BE2C (cell line): Measurements from ENCODE around the gene CBLN1.

Experiments
- DNase-seq: peaks from one replicate; pipeline ENCODE4 v3.0.0-alpha.2; 2020
- H3K27me3 ChIP-seq: fragments of 250-450 bp; sonication (Bioruptor Pico); 2 replicates; pipeline ENCODE4 v1.5.1; 2020; ENCODE audit warnings: mild to moderate bottlenecking
- H3K36me3 ChIP-seq: fragments of 250-450 bp; sonication (Bioruptor Pico); 2 replicates; pipeline ENCODE4 v1.5.1; 2020; ENCODE audit warnings: mild to moderate bottlenecking
- H3K4me1 ChIP-seq: fragments of 250-450 bp; sonication (Bioruptor Pico); 2 replicates; pipeline ENCODE4 v1.5.1; 2020
- H3K4me3 ChIP-seq: 2 replicates; pipeline ENCODE4 v1.5.1; 2011; ENCODE audit warnings: low read depth, low read length
- H3K9me3 ChIP-seq: fragments of 250-450 bp; sonication (Bioruptor Pico); 2 replicates; pipeline ENCODE4 v1.5.1; 2020
- TF ChIP-seq, protein P1 (sequence below): IDR thresholded peaks from 2 replicates; pipeline ENCODE4 v1.5.1; 2012; ENCODE audit warnings: mild to moderate bottlenecking, low read depth, low read length

Gene CBLN1

DNA sequence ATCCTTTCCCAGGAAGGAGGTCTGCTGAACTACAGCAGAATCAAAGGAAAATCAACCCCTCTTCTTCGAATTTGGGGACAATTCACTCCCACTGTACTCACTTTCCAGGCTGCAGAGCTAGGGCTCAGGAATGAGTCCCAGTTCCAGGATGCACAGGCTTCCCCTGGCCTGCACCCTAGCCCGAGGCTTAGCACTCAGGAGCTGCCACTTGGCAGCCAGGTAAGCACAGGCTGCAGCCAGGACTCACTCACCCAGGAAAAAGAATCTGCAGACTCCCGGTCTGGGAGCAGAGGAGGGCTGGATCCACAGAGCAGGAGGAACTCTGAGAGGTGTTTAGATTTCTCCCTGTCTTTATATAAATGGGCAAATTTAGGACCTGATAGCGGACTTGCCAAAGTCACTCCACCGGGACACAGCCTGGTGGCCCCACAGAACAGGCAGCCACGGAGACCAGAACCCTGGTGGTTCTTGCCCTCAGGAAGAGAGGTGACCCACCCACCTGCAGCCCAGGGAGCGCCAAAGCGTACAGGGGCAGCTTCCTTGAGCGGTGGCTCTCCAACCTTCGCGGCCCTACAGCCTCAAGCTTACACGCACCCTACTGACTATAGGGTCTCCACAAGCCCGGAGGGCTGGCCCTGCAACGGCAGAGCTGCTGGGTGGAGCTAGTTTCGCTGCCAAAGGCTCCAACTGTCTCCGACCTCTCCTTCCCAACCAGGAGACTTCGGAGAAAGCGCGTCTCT lies 4.8 kb downstream of the CBLN1 start:
- TF ChIP-seq, protein P1, sequence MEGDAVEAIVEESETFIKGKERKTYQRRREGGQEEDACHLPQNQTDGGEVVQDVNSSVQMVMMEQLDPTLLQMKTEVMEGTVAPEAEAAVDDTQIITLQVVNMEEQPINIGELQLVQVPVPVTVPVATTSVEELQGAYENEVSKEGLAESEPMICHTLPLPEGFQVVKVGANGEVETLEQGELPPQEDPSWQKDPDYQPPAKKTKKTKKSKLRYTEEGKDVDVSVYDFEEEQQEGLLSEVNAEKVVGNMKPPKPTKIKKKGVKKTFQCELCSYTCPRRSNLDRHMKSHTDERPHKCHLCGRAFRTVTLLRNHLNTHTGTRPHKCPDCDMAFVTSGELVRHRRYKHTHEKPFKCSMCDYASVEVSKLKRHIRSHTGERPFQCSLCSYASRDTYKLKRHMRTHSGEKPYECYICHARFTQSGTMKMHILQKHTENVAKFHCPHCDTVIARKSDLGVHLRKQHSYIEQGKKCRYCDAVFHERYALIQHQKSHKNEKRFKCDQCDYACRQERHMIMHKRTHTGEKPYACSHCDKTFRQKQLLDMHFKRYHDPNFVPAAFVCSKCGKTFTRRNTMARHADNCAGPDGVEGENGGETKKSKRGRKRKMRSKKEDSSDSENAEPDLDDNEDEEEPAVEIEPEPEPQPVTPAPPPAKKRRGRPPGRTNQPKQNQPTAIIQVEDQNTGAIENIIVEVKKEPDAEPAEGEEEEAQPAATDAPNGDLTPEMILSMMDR = no peak
- peaks cover 5% of the 10 kb centered on the region; the same call in 1 of the 2 replicates for H3K4me1 ChIP-seq
- H3K9me3 ChIP-seq = no peaks in the 10 kb centered on the region; the same call in 1 of the 2 replicates
- H3K27me3 ChIP-seq = peaks cover 17% of the 10 kb centered on the region
- DNase-seq = no peak
- H3K4me3 ChIP-seq = no peak overlapping the region
- H3K36me3 ChIP-seq = no peaks in the 10 kb centered on the region

DNA sequence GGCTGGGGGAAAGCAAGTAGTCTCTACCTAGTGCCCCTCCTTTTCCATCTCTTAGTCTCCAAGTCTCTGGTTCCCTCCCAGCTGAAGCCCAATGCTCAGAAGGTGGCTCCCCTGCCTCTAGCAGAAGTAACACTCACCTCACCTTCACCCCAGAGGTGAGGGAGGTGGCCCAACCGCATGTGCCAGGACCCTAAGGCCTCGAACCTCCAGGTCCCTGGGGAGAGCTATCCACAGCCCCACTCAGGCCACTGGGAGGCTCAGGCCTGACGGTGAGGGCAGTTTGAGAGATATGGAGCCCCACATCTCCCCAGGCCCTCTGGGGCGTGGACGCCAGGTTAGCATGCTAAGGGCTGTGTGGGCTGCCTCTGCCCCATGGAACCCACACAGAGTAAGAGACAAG lies 5.8 kb downstream of the CBLN1 start:
- TF ChIP-seq, protein P1 = no peak
- Histone ChIP-seq H3K27me3 (peaks cover 13% of the 10 kb centered on the region), H3K4me1 (peaks cover 3% of the 10 kb centered on the region; the same call in 1 of the 2 replicates), H3K36me3 (no peaks in the 10 kb centered on the region), H3K4me3 (no peak overlapping the region), H3K9me3 (no peaks in the 10 kb centered on the region; the same call in 1 of the 2 replicates)
- no peak for DNase-seq

DNA sequence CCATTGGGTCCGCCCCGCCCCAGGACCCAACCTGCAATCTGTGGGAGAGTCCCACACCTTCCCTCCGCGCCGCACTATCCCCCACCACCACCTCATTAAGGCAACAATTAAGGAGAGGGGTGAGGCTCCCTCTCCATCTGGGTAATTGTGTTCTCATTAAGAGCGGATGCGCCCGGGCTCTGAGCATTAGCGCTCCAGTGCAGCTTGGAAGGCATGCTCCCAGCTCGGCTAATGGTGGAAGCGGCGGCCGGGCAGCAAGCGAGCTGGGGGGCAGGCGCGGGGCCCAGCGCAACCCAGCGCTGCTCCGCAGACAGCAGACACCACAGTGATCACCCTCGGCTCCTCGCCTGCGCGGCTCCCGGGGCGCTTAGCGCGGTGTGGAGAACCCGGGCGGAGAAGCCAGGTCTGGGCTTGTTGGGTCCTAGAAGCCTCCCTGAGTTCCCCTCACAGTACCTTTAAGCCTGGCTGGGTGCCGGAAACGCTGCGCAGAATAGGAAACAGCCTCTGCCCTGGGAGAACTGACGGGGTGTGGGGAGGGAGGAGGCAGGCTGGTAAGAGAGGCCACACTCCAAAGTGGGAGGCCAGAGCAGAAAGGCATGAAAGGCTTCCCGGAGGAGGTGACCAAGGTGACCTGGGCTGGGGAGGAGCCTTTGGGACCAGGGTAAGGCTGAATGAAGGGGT lies 6.4 kb downstream of the CBLN1 start:
- Histone ChIP-seq H3K4me1 (no peaks in the 10 kb centered on the region), H3K9me3 (no peaks in the 10 kb centered on the region), H3K27me3 (peaks cover 6% of the 10 kb centered on the region), H3K4me3 (no peak overlapping the region), H3K36me3 (no peaks in the 10 kb centered on the region)
- DNase-seq = no peak
- TF ChIP-seq, protein P1 = no peak

DNA sequence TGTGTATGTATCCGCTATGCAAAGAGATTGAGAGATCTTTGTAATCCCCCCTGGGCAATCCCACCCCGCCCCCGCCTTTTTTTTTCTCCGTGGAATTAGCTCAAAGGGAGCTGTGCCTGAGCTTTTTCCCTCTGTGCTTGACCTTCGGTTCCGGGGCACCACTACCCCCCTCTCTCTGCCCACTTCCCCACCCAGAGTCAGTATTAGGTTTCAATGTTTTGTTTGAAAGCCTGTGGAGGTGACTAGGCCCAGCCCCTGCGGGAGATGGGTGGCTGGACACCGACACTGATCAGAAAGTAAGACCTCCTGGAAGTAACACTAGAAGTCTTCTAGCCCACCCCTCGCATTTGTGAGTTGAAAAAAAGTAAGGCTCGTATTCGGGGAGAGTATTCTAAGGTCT lies 7.0 kb downstream of the CBLN1 start:
- Histone ChIP-seq H3K27me3 (0 out of 2 replicates have a peak, but pooled peaks cover under 1% of the 10 kb centered on the region), H3K4me3 (no peak overlapping the region)
- TF ChIP-seq, protein P1 = no peak

DNA sequence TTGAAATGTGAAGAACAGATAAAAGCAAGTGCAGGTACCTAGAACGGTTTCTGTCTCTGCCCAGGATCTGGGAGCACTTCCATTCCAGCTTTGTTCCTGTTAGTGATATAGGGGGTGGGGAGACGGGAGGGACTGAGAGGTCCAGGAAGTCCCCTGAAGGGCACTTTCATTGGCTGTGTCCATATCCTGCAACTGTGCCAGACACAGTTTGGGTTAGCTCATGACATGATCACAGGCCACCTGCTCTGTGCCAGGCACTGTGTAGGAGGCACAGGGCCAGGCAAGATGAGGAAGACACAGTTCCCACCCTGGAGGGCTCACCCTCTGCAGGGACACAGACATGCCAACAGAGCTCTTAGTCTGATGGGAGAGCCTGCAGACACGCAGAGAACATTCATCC lies 7.9 kb downstream of the CBLN1 start:
- no peaks in the 10 kb centered on the region for H3K36me3 ChIP-seq
- no peak for DNase-seq
- no peaks in the 10 kb centered on the region for H3K4me1 ChIP-seq
- TF ChIP-seq, protein P1 = no peak
- no peaks in the 10 kb centered on the region for H3K27me3 ChIP-seq
- H3K9me3 ChIP-seq = no peaks in the 10 kb centered on the region
- no peak overlapping the region for H3K4me3 ChIP-seq

More for the DNA sequence above, 7.0 kb downstream of the CBLN1 start:
- H3K36me3 ChIP-seq = no peaks in the 10 kb centered on the region
- no peaks in the 10 kb centered on the region for H3K4me1 ChIP-seq
- H3K9me3 ChIP-seq = no peaks in the 10 kb centered on the region
- DNase-seq = no peak

DNA sequence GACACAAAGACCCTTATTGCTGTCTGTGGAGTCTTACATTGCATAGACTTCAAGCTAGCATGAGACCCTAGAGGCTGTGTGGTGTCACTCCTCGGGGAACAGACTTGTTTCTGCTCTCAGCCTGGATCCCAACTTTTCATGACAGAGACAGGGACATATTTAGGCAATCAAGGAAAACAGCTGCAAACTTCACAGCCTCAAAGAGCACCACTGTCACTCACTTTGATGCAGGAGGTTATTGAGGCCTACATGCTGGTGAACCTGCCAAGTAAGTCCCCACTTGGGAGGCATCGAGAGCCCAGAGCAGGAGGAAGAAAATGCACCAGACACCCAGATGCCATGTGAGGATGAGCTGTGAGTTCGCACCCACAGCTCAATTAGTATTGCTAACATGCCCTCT lies 10.3 kb downstream of the CBLN1 start:
- Histone ChIP-seq H3K27me3 (no peaks in the 10 kb centered on the region), H3K4me1 (no peaks in the 10 kb centered on the region), H3K4me3 (no peak overlapping the region), H3K9me3 (no peaks in the 10 kb centered on the region), H3K36me3 (no peaks in the 10 kb centered on the region)
- no peak for DNase-seq
- TF ChIP-seq, protein P1 = no peak
